Heart left ventricle (tissue), 13 donors: ENCODE data around the gene MYL7.

Experiments
- POLR2A ChIP-seq, 2 donors: fragments of 450-650 bp; IDR thresholded peaks; one replicate each; pipeline ENCODE4 v1.6.1; 2017; ENCODE audit warnings: antibody characterized with exemption in 2 of 2, mild to moderate bottlenecking in 2 of 2, moderate library complexity in 2 of 2
- TF ChIP-seq, protein P1 (sequence below), 12 donors: fragments of 200-600 bp; sonication (generic) in 4 of 12; IDR thresholded peaks; one replicate each; pipeline versions ENCODE4 v1.5.0 to v1.8.0; 2018 to 2022; ENCODE audit warnings: antibody characterized with exemption in 12 of 12, mild to moderate bottlenecking in 5 of 12
- donor health status: ischemic (EF 13 %, LVEDD 7.1; RV severe dilation, severe dysfunction).
- donor health status: DM: no; HTN: yes; CAD: no.
- donor health status: DM: no; HTN: no; CAD: no.
- donor health status: ischemic (EF 25% LVEDD 6.9; RV normal size, moderate dysfunction).
- donor health status: ischemic (EF 25% LVEDD 5.7; RV mildly dilated, moderate dysfunction).
- donor health status: ischemic (EF 35%, LVEDD 5.7; RV mildly dilated, moderate dysfunction).
- donor health status: nonischemic (EF 11% LVEDD 7.7; RV severe dilation, severe dysfunction).
- donor health status: DM: yes; HTN: yes; CAD: no.
- donor health status: PGD.
- donor health status: ischemic (EF 29% LVEDD 5.4; RV normal size, mild dysfunction).
- donor health status: nonischemic (EF 23%, LVEDD 6.1; RV moderate dilation, normal function).

DNA sequence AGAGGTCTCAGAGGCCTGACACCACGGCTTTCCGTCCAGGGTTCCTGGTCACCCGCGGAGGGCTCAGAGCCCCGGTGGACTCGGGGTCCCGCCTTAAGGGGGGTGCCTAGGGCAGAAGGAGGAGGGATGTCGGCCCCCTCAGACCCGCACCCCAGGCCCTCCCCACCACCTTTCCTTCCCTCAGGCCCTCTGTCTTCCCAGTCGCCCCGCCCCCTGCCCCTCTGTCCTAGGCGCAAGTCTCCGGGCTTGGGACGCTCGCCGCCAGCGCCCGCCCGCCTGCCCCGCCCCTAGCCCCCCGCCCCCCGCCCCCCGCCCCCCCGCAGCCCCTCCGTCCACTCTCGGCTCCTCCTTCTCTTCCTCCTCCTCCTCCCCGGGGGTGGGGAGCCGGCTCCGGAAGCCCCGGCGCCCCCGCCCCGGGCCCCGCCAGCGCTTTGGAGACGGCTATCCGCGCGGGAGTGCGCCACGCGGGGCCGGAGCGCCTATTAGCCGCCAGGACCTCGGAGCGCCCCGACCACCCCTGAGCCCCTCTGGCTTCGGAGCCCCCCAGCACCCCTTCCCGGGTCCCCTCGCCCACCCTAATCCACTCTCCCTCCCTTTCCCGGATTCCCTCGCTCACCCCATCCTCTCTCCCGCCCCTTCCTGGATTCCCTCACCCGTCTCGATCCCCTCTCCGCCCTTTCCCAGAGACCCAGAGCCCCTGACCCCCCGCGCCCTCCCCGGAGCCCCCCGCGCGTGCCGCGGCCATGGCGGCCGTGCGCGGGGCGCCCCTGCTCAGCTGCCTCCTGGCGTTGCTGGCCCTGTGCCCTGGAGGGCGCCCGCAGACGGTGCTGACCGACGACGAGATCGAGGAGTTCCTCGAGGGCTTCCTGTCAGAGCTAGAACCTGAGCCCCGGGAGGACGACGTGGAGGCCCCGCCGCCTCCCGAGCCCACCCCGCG lies 36.9 kb downstream of the MYL7 start, which contains the start of gene AEBP1:
- TF ChIP-seq, protein P1, sequence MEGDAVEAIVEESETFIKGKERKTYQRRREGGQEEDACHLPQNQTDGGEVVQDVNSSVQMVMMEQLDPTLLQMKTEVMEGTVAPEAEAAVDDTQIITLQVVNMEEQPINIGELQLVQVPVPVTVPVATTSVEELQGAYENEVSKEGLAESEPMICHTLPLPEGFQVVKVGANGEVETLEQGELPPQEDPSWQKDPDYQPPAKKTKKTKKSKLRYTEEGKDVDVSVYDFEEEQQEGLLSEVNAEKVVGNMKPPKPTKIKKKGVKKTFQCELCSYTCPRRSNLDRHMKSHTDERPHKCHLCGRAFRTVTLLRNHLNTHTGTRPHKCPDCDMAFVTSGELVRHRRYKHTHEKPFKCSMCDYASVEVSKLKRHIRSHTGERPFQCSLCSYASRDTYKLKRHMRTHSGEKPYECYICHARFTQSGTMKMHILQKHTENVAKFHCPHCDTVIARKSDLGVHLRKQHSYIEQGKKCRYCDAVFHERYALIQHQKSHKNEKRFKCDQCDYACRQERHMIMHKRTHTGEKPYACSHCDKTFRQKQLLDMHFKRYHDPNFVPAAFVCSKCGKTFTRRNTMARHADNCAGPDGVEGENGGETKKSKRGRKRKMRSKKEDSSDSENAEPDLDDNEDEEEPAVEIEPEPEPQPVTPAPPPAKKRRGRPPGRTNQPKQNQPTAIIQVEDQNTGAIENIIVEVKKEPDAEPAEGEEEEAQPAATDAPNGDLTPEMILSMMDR (IDR thresholded peaks at IDR 0.05) = no peak
- TF ChIP-seq POLR2A (IDR thresholded peaks at IDR 0.05) = no peak
